Stimulated activated CD8-positive, alpha-beta memory T cell treated with anti-CD3 and anti-CD28 coated beads, Interleukin-4, amount 100 ng/mL, for 24 hours (primary cell): ENCODE data around the gene TSPAN7.
A peak's percentile ranks its signal among the peaks of the same experiment; 100 is the strongest.

ENCODE experiments used
- DNase-seq: peaks from one replicate; pipeline ENCODE4 v3.0.0-alpha.2; 2020; ENCODE audit warnings: low read depth

TSPAN7 gene

GRCh38 chrX:38561126-38561868, at the start of gene TSPAN7:
Gene TSPAN7, plus strand, starts transcription at chrX:38561542. Its CDS starts 5 bp downstream, at chrX:38561547.
- DNase-seq: peak; percentile 66

DNA sequence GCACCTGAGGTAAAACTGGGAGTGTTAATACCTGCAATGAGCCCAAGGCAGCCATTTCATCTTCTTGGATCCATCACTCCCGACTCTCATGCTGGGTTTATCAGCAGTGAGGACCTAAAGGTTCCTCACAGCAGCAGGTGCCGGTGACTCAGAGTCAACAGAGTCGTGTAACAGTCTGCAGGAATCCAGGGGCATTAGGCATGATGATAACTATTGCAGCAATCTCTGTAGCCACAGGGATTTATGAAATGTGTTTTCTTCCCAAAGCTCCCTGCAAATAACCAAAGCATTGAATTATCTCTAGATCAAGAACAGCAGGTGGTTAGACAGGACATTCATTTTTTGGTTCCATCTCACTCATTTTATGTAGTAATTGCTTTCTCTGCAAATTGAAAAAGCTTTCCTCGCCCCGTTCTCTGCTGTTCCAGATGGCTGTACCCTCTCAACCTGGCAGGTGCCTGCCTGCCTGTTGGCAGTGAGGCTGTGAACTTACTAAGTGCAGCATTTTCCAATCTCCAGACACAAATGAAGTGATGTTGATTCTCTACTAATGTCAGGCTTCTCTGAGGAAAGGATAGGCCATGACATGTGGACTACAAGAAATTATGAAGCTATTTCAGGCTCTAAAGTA, 48.1 kb upstream of the TSPAN7 start:
- DNase-seq: no peak

GRCh38 chrX:38514016-38514854, 47.1 kb upstream of the TSPAN7 start:
- DNase-seq: no peak

DNA sequence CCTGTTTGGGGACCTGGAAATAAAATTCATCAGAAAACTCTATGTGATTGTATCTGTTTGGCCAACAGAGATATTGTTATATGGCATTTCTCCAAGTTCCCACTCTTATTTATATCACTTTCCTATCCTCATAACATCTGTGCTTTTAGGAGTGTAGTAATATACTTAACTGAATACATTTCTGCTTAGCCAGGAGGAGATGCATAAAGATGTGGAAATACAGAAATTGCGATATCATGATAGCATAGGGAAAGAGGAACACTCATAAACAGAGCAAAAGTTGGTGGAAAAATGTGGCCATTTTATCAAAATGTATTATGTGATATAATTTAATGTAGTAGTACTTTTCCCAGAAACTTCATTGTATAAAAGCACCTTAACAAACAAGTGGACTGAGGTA, 46.1 kb upstream of the TSPAN7 start:
- no peak for DNase-seq

DNA sequence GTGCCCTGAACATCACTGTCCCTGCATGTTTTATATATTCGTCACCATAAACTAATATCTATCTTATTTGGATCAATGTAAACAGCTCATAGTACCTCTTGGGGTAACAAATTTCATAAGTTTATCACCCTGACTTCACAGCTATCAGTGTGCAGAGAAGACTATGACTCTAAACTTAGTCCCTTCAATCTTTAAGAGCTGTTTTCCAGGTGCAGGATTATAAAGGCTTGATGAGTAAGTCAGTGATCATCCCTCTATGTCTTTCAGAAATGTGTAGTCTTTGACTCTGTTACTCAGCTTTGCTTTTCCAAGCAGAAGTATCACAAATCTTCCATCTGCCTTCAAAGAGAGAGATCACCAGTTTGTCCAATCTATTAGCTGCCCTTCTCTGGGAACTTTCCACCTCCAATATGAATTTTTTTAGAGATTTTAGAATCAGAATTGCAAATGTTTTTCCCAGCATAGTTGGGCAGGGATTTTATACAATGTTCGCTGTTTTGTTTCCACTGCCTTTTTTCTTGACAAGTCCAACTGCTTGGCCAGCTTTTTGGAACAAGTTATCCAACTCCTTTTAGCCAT, 45.1 kb upstream of the TSPAN7 start:
- no peak for DNase-seq

DNA sequence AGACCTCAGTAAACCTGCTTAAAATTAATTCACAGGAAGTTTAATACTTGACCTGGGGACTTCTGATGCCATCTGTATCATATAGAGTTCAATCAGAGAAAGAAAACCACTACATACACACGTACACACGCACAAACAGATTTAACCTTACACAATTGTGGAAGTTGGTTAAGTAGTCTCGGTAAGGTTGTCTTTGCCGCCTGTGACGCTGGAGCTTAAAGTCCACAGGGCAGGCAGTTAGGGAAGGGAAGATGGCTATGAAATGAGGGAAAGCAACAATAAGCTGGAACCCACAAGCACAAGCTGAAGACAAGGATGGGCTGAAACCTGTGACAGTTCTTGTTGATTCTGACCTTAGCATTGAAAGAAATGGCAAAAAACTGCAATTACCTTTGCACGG, 41.7 kb upstream of the TSPAN7 start:
- DNase-seq: no peak

DNA sequence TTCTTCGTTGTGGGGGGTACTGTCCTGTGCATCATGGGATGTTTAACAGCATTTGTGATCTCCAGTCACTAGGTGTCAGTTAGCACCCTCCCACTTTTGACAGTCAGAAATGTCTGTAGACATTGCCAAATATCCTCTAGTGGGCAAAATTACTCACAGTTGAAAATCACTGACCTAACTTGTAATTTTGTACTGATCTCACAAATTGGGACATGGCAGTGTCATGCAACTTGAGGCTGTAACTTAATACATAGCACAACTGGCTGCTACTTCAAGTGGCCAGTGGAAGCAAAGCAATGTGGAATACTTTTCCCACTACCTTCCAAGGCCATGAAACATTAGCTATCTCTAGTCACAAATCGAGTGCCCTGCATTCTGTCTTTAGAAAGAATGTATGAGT, 23.2 kb upstream of the TSPAN7 start:
- no peak for DNase-seq

- DNase-seq: no peak
Observed at GRCh38 chrX:38539748-38540147, 21.6 kb upstream of the TSPAN7 start.

DNA sequence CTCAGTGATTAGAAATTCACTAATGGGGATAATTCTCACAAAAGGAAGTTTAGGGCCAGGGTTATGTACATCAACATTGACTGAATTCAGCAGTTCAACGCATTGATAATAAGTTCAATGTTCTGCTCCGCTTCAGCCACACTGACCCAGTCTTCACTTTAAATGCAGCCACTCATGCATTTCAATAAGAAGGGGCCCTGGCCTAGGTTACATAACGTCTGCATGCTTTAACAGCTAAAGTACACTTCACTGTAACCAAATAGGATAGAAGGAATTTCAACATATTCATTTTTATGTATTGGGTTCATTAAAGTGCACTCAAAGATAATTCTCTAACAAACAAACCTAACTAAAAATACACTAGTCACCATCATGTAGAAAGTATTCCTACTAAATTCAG, 12.8 kb upstream of the TSPAN7 start:
- no peak for DNase-seq

DNA sequence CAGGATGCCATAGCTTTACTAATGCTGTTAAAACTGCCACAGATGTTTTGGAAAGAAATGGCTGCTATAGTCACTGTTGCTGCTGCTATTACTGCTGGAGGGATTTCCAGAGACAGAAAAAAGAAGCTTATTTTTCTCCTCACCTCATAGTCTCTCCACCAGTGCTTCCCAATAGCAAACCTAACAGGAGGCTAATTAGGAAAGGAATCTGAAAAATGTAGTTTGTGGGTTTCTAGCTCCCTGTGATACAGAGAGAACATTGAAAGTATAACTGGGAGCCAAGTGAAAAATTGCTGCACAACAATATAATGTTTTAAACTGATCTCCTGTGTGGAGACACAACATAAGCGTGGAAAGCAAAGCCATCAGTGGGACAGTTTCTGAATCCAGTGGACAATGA, 8.6 kb upstream of the TSPAN7 start:
- DNase-seq: no peak

- no peak for DNase-seq
Observed at GRCh38 chrX:38558686-38559085, 2.7 kb upstream of the TSPAN7 start.

GRCh38 chrX:38560776-38561125, 591 bp upstream of the TSPAN7 start:
- no peak for DNase-seq

DNA sequence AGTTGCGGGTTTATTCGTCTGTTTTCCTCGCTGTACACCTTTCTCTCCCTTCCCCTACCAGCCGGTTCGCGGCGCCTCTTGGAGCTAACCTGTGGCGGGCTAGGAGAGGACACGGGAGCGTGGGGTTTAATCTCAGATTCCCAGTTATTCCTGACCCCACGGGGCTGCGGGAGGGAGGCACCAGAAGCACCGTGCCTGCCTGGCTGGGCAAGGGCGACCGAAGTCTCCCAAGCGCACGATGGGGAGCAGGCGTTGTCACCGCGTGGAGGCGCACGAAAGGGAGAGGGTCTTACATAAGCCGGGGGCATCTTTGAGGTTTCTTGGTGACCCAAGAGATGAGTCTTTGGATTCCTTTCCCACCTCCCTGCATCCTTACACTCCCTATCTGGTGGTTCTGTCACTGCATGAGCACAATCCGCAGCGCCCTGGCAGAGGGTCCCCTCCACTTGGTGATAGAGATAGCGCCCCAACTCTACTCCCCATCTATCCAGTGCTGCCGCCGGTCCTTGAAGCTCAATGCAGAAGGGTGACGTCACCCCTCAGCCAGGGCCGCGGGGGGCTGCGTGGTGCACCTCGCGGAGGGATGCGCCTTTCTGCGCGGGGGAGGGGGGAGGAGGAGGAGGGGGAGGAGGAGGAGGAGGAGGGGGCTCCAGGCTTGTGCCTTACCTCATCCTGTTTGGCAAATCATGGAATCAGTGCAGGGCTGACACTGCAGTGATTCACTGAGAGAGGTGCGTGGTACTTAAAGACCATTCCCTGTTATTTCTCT, 793 bp downstream of the TSPAN7 start:
- DNase-seq: no peak

DNA sequence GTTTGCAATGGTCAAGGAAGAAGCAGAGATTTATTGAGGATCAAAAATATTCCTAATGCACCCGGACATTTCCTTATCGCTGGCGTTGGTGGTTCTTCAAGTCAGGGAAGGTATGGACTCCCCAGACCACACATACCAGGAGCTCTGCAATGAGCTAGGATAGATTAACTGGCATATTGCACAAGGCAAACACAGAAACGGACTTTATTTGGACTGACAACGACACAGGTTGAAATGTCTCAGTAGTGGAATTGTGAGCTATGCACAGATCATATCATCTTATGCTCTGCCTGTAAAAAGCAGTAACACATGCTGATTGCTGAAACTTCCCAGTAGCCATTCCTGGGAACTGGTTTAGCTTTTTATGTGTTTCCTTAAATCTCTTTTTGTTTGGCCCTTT, 1.7 kb downstream of the TSPAN7 start:
- DNase-seq: no peak

DNA sequence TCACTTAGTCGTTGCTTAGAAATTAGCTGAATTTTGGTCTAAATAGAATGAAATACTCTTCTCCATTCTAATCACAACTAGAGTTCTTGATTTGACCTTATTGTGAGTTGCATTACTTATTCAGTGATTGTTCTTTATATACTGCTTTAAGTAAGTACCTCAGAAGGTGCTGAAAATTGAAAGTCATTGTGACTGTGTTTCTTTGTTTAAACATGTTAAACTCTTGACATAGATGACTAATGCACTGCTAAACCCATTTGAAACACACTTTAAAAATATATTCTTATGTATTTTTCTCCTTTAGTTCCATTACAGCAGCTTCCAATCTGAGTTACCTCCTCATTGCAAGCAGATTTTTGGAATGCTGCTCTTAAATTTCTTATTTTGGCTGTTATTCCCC, 9.1 kb downstream of the TSPAN7 start:
- no peak for DNase-seq

DNA sequence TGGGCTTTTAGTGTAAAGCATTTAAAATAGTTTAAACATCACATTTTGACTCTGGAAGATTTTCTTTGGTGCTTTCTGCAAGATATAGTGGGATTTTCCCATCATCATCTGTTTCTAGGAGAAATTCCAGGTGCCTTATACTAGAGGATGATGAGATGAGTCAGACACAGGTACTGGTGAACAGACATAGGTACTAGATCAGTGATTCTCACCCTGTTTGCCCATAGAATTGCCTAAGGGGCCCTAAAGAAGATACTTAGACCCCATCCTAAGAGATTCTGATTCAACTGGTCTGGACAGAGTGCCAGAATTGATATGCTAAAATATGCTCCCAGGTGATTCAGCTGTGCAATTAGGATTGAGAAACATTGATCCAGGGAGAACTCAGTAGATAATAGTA, 9.7 kb downstream of the TSPAN7 start:
- no peak for DNase-seq

- no peak for DNase-seq
Observed at GRCh38 chrX:38574858-38575257, 13.5 kb downstream of the TSPAN7 start.

DNA sequence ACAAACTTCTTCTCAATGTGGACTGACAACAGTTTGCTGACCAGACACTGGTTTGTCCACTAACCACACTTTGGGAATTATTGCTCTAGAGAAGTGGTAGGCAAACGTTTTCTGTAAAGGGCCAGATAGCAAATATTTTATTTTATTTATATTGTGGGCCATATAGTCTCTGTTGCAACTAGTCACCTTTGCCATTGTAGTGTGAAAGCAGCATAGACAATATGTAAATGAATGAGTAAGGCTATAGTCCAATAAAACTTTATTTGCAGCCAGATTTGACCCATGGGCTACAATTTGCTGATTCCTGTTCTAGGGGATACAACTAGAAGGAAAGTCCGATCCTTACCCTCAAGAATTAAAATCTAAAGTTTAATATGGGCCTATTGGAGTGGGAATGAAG, 14.5 kb downstream of the TSPAN7 start:
- DNase-seq: no peak

- no peak for DNase-seq
Observed at GRCh38 chrX:38577738-38578137, 16.4 kb downstream of the TSPAN7 start.

DNA sequence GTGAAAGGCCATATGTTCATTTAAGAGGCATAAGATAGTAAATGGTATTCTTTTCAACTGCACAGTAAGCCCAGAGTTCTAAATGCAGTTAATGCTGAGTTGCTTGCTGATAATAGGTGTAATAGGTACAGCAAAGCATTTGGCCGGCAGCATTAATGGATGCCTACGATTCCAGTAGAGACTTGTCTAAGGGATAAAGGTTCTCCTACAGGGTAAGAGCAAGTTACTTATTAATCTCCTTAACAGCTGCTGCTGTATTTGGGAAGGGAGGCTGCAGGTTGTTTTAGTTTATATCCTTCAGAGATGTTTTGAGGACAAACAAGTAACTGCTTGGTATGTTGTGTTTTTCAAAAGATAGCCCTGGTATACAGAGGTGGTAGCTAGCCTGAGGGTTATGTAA, 16.8 kb downstream of the TSPAN7 start:
- DNase-seq: no peak

GRCh38 chrX:38583181-38583580, 21.8 kb downstream of the TSPAN7 start:
- DNase-seq: no peak

DNA sequence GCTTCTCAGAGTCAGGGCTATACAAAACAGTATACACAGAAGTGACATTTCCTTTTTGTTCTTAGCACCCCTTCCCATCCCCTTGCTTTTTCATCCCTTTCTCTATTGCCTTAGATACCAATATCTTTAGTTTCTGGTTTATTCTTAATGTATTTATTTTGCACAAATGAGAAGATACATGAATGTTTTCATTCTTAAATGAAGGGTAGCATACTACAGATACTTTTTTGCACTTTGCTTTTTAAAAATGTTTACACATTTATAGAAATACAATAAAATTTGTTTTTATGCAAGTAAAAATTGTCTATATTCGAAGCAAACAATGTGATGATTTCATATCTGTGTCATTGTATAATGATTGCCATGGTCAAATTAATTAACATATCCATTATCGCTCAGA, 33.1 kb downstream of the TSPAN7 start:
- DNase-seq: no peak
